ENCODE results near the gene SOX10. TPM values are rescaled to one million over a fixed set of nuclear protein-coding genes. Genes with fewer than 3 reads are reported as not detected.

SOX10 gene
- total RNA-seq, 1 donor from 2014 or later = not detected

DNA sequence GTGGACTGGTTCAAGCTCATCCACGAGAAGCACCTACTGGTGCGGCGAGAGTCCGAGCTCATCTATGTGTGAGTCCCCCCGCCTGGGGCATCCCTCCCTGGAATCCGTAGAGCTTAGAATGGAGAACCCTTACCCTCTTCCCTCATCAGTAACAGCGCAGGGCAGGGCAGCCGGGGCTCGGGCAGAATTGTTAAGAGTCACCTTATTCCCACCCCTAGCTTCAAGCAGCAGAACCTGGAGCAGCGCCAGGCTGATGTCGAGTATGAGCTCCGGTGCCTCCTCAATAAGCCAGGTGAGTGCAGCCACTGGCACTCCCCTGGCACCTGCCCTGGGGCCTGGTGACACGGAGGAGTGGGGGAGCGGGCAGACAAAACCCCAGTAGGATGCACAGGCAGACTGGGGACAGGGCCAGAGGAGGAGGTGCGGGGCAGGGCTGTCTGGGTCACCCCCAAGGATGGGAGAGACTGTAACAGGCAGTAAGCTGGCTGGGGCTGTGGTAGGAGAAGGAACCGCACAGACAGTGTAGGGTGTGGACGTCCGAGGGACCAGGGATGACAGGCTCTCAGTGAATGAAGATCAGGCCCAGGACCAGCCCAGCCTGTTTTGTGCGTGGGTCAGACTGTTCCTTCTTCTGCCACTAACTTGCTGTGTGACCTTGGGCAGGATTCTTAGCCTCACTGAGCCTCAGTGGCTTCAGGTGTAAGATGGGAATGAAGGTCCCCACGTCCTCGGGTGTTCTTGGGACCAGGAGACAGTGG is 51.4 kb downstream of the SOX10 start:
- DNase-seq (ENCODE audit: low spot score) = no peak

DNA sequence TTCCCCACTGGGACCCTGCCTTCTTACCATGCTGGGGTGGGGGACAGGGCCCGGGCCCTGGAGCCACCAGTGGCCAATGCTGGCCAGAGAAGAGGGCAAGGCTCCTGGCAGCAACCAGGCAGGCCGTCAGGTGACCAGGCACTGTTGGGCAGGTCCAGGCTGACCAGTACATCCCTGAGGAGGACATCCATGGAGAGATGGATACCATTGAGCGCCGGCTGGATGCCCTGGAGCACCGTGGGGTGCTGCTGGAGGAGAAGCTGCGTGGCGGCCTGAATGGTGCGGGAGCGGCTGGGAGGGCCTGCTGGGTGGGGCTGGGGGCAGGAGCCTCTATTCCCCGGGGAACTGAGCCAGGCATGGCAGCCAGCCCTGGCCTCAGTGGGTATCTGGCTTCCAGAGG is 52.0 kb downstream of the SOX10 start:
- no peak for DNase-seq (ENCODE audit: low spot score)

DNA sequence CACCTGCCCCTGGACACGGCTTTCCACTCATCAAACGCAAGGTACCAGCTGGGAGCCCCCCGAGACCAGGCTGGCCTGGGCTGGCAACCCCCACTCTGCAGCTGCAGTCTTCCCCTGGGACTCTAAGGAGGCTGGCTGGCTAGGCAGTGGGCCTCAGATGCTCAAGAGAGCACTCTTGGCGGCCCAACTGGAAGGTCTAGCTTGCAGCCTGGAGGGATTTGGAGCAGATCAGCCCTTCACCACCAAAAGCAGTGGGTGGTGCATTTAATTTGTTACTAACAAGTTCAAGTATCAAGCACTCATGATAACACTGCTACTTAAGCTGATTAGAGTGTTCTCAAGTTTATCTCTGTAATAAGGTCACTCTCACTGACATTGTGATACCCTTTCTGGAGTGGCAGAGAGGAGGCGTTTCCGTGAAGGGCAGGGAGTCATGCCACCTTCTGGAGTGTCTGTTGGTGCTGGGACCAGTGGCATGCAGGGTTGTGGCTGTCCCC is 52.4 kb downstream of the SOX10 start:
- no peak for DNase-seq (ENCODE audit: low spot score)

DNA sequence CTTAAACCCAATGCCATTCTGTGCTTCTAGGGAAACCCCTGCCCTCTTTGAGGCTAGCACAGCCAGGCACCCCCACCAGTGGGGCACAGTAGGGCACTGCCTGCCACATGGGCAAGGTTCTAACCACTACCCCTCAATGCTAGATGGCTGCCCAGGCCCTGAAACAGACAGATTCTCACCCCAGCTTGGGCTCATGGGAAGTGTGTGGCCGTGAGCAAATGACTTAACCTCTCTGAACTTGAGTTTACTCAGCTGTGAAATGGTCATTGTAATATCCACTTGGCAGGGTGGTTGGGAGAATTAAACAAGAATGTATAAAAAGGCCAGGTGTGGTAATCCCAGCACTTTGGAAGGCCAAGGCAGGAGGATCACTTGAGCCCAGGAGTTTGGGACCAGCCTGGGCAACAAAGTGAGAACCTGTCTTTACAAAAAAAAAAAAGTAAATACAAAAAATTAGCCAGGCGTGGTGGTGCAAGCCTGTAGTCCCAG is 53.4 kb downstream of the SOX10 start:
- DNase-seq (ENCODE audit: low spot score) = no peak

DNA sequence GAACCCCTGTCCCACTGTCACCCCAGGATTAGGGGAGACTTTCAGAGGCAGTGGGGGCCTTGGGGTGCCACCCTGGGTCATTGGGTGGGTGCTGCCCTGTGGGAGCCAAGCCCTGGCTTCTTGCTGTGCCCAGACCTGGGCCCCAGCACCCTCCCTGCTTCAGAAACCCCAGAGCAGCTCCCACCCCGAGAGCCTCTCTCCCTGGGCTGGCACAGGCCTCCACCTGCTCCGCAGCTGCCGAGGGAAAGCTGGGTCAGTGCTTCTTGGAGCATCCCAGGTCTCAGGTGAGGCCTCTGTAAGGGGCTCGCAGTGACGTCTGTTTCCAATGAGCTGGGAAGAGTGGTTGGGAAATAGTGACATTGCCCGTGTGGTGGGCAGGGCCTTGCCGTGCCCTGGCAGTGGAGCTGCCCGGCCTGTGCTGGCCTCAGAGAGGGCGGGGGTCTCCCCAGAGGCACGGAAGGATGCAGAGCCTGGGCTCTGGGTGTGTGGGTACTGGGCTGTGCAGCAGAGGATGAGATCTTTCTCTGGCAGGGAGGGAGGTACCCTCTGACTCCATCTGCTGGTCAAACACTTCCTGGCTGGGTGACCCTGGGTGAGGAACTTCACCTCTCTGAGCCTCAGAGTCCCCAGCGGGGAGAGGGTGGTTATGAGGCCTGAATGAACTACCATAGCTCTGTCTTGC is 53.9 kb downstream of the SOX10 start:
- DNase-seq (ENCODE audit: low spot score) = no peak

DNA sequence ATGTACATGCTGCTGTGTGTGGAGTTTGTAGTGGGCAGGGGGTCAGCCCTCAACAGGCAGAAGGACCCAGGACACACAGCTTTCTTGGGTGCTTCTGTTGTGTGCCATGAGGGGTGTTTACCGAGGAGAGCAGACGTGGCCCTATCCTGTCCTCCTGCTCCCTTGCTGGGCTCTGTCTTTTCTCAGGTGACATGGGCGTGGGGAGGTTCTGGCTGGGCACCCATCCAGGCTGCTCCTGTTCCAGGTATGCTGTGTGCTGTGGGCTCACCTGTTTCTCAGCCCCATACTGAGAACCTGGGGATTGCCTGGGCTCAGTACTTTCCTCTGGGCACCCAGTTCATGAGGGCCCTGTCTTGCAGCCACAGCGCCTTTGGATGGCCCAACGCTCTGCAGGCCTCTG is 55.0 kb downstream of the SOX10 start:
- no peak for DNase-seq (ENCODE audit: low spot score)

DNA sequence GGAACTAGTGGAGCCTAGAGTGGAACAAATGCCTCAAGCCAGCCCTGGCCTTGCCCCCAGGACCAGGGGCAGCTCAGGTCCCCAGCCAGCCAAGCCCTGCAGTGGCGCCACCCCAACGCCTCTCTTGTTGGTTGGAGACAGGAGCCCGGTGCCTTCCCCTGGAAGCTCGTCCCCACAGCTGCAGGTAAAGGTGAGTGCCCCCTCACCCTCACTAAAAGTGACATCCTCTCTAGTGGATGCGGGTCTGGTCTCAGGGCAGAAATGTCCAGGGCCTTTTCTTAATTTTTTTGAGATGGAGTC is 56.8 kb downstream of the SOX10 start:
- no peak for DNase-seq (ENCODE audit: low spot score)

DNA sequence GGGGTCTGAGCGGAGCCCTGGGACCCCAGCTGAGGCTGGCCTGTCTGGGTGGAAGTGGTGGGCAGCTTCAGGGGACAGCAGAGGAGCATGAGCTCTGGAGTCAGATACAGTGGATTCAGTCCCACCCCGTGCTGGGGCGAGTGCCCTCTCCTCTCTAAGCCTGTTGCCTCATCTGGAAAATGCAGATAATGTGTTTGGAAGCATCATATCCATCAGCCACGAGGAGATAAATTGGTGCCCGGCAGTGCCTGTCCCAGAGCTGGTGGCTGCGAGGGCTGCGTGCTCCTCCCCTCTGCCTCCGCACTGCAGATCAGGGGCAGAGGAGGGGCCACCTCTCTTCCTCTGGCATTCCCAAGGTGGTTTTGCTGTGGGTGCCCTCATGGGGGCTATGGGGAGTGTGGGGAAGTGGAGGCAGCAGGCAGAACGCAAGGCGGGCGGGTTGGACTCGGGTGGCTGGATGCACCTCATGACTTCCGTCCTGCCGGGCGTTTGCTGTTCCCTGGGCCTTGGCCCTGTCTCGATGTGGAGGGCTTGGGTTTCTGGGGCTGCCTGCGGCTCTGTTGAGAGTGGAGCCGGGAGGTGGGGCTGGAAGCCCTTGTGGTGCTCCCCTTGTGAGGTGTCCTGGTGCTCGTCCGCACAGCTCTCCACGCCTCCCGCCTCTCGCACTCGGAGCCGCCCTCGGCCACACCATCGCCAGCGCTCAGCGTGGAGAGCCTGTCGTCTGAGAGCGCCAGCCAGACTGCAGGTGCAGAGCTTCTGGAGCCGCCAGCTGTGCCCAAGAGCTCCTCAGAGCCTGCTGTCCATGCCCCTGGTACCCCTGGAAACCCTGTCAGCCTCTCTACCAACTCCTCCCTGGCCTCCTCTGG is 57.4 kb downstream of the SOX10 start:
- no peak for DNase-seq (ENCODE audit: low spot score)

DNA sequence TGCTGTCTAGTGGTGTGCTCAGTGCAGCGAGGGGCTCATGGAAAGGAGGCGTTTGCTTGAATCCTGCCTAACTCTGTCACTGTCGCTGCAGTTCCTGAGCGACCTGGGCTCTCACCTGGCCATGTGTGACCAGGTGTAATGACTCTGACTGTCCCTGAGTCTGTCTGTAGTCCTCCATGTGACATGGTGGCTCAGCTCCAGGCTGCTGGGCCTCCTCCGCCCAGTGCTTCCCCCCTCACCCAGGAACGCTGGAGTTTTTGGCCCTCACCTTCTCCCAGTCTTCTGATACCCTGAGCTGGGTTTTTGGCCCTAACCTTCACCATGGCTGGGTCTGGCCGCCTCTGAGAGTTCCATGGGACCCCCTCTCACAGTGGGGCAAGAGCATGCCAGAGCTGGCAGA is 58.0 kb downstream of the SOX10 start:
- no peak for DNase-seq (ENCODE audit: low spot score)

DNA sequence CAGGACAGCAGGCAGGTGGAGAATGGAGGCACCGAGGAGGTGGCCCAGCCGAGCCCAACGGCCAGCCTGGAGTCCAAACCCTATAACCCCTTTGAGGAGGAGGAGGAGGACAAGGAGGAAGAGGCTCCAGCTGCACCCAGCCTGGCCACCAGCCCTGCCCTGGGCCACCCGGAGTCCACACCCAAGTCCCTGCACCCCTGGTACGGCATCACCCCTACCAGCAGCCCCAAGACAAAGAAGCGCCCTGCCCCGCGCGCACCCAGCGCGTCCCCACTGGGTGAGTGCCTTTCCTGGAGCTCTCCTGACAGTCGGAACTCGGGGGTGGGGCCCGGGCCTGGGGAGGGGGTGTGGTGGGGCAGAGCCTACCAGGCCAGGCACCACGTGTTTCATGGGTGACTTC is 58.6 kb downstream of the SOX10 start:
- no peak for DNase-seq (ENCODE audit: low spot score)

DNA sequence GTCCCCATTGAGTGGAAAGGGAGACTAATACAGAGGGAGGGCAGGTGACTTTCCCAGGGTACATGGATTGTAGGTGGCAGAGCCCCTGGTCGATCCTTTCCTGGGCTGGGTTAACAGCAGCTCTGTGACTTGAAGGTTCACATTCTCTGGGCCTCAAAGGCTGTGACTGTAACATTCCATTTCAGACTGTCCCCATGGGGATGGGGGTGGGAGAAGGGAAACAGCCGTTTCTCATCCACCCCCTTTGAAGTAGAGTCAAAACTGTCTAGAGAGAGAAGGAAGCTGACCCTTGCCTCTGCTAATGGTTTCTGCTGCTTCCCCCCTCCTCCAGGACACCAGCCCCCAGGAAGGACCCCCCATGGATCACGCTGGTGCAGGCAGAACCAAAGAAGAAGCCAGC is 59.0 kb downstream of the SOX10 start:
- no peak for DNase-seq (ENCODE audit: low spot score)

DNA sequence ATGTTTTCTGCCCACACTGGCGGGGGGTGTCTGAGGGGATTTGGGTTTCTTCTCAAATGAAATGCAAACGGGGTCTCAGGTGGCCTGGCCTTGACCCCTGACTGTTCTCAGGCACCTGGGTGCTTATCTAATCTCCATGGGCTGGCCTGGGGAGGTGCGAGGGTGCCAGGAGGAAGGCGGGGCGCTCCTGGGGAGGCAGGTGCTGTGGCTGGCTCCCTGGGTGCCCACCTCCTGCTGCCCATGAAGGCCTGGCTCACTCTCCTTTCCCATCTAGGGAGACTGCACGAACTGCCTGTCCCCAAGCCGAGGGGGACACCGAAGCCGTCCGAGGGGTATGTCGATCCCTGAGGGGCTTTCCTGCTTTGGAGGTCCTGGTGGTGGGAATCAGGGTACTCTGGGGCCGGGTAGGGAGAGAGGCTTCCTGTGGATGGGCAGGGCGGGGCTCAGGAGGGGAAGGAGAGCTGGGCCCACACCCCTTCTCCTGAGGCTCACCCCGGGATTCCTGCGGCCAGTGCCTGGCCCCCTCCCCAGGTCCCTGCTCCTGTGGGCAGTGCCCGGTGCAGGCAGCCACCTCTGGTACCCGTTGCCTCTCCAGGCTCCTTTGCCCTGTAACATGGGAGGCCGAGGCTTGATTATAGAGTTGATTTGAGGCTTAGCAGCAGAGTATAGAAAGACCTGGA is 59.8 kb downstream of the SOX10 start:
- no peak for DNase-seq (ENCODE audit: low spot score)

DNA sequence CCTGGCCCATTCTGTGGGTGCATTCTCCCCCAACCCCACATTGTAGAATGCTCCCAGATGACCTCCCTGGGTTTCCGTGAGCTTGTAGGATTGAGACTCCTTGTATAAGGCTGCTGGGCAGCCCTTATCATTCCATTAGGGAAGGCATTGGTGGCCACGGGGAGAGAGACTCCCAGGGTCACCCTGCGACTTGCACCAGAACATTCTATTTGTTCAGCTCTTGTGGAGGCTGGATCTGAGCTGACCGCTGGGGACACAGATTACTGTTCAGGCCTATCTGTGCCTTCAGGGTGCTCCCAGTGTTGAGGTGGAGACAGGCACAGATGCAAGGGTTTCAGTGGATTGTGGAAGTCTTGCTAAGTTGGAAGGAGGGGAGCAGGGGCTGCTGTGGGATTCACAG is 60.4 kb downstream of the SOX10 start:
- no peak for DNase-seq (ENCODE audit: low spot score)

Small RNA genes lying within 50 kb of the gene (microRNA-seq; reads per million reads assigned to microRNA genes)
- gene MIR4534 (ENCODE audit: borderline number of aligned reads) (not detected), gene MIR6820 (ENCODE audit: borderline number of aligned reads) (not detected)

Other genes starting within 250 kb of the SOX10 start
- gene GCAT, start 176.6 kb downstream of the SOX10 start, total RNA-seq = 4.3 TPM
- not detected for gene GALR3, start 161.2 kb downstream of the SOX10 start, total RNA-seq
- gene ANKRD54, start 140.2 kb downstream of the SOX10 start, total RNA-seq = 15.6 TPM
- gene EIF3L, start 135.1 kb downstream of the SOX10 start, total RNA-seq = 258 TPM
- 44.7 TPM for gene MICALL1, start 78.3 kb downstream of the SOX10 start, total RNA-seq
- not detected for gene C22orf23, start 31.0 kb downstream of the SOX10 start, total RNA-seq
- gene POLR2F, start 30.9 kb downstream of the SOX10 start, total RNA-seq = 56.9 TPM
- 13.5 TPM for gene PICK1, start 72.8 kb upstream of the SOX10 start, total RNA-seq
- gene SLC16A8, start 99.6 kb upstream of the SOX10 start, total RNA-seq = not detected
- gene BAIAP2L2, start 126.1 kb upstream of the SOX10 start, total RNA-seq = 1.8 TPM
- gene PLA2G6, start 197.3 kb upstream of the SOX10 start, total RNA-seq = 54.1 TPM
- gene MAFF, start 217.4 kb upstream of the SOX10 start, total RNA-seq = 101 TPM

All from mesenteric fat pad (tissue), 1 donor.